ENCODE results near the gene ENTPD1.

Gene ENTPD1

GRCh38 chr10:95880704-95881103, 124.7 kb downstream of the ENTPD1 start:
- Histone ChIP-seq H3K18ac (ENCODE audit: low read length) (no peak overlapping the region), H3K14ac (ENCODE audit: low read length) (no peak overlapping the region), H3K4ac (ENCODE audit: low read length) (no peak overlapping the region), H2BK5ac (ENCODE audit: low read length) (no peak overlapping the region), H2AK5ac (ENCODE audit: low read depth, low read length) (no peak overlapping the region), H4K8ac (ENCODE audit: low read depth, low read length) (no peak overlapping the region), H3K27me3 (ENCODE audit: control insufficient read depth in 3 of 3, insufficient read depth in 3 of 3, low read depth in 1 of 3, low read length in 3 of 3) (no peaks in the 10 kb centered on the region), H3K4me3 (ENCODE audit: low read length in 2 of 2) (no peak overlapping the region), H3K23ac (ENCODE audit: low read depth, low read length, poor library complexity) (no peak overlapping the region), H2BK15ac (ENCODE audit: low read length) (no peak overlapping the region), H3K27ac (replicated peaks; ENCODE audit: low read length) (no peak overlapping the region), H3K4me1 (ENCODE audit: control insufficient read depth in 2 of 2, insufficient read depth in 1 of 2, low read depth in 1 of 2, low read length in 2 of 2) (no peaks in the 10 kb centered on the region), H3K79me1 (ENCODE audit: low read depth, low read length) (no peaks in the 10 kb centered on the region), H2BK120ac (ENCODE audit: low read depth, low read length) (no peak overlapping the region), H4K91ac (ENCODE audit: low read depth, low read length, poor library complexity) (no peak overlapping the region), H2BK12ac (ENCODE audit: low read length) (no peak overlapping the region), H3K36me3 (replicated peaks in 1 of 2; ENCODE audit: control insufficient read depth in 2 of 2, insufficient read depth in 2 of 2, low read length in 2 of 2) (peaks cover 0 to 16% of the 10 kb centered on the region in 2 donors), H3K4me2 (ENCODE audit: insufficient read depth, low read length, poor library complexity, severe bottlenecking) (no peak overlapping the region), H3K9me3 (replicated peaks in 1 of 2; ENCODE audit: control insufficient read depth in 2 of 2, insufficient read depth in 1 of 2, low read depth in 1 of 2, low read length in 2 of 2) (peaks cover 0 to 1% of the 10 kb centered on the region in 2 donors), H3K9ac (ENCODE audit: low read depth, low read length, poor library complexity) (no peak overlapping the region), H2AFZ (ENCODE audit: low read length) (no peak overlapping the region)
- WGBS, 2 donors (ENCODE audit: extremely low coverage in 2 of 2, insufficient read length in 2 of 2, insufficient replicate concordance in 1 of 2) = no CpG with 5 or more reads among the region's 2 CpGs
- no peak for DNase-seq (ENCODE audit: low spot score)

DNA sequence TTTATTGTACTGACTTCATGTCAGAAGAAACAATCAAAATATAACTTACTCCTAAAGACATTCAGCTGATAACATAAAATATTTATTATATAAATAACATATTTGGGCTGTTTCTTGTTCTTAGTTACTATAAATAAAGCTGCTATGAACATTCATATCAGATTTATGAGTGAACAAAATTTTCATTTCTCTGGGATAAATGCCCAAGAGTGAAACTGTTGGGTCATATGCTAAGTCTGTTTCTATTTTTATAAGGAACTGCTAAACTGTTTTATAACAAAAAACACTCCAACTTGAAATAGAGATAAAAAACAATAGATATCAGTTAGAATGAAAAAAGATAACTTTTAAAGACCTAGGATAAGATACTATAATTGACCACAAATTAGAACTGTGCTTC, 125.4 kb downstream of the ENTPD1 start:
- H4K8ac ChIP-seq (ENCODE audit: low read depth, low read length) = no peak overlapping the region
- no peak overlapping the region for H3K4ac ChIP-seq (ENCODE audit: low read length)
- no peak overlapping the region for H3K9ac ChIP-seq (ENCODE audit: low read depth, low read length, poor library complexity)
- no peak overlapping the region for H2BK120ac ChIP-seq (ENCODE audit: low read depth, low read length)
- no peak overlapping the region for H2BK12ac ChIP-seq (ENCODE audit: low read length)
- H3K9me3 ChIP-seq (replicated peaks in 1 of 2; ENCODE audit: control insufficient read depth in 2 of 2, insufficient read depth in 1 of 2, low read depth in 1 of 2, low read length in 2 of 2) = peaks cover 0 to 1% of the 10 kb centered on the region in 2 donors
- no peak overlapping the region for H4K91ac ChIP-seq (ENCODE audit: low read depth, low read length, poor library complexity)
- H2AFZ ChIP-seq (ENCODE audit: low read length) = no peak overlapping the region
- H3K4me3 ChIP-seq (ENCODE audit: low read length in 2 of 2) = no peak overlapping the region
- H3K27ac ChIP-seq (replicated peaks; ENCODE audit: low read length) = no peak overlapping the region
- H3K18ac ChIP-seq (ENCODE audit: low read length) = no peak overlapping the region
- no peaks in the 10 kb centered on the region for H3K4me1 ChIP-seq (ENCODE audit: control insufficient read depth in 2 of 2, insufficient read depth in 1 of 2, low read depth in 1 of 2, low read length in 2 of 2)
- no peak overlapping the region for H2BK15ac ChIP-seq (ENCODE audit: low read length)
- H2BK5ac ChIP-seq (ENCODE audit: low read length) = no peak overlapping the region
- H3K23ac ChIP-seq (ENCODE audit: low read depth, low read length, poor library complexity) = no peak overlapping the region
- H2AK5ac ChIP-seq (ENCODE audit: low read depth, low read length) = no peak overlapping the region
- no peak overlapping the region for H3K4me2 ChIP-seq (ENCODE audit: insufficient read depth, low read length, poor library complexity, severe bottlenecking)
- H3K27me3 ChIP-seq (ENCODE audit: control insufficient read depth in 3 of 3, insufficient read depth in 3 of 3, low read depth in 1 of 3, low read length in 3 of 3) = no peaks in the 10 kb centered on the region
- no peak overlapping the region for H3K14ac ChIP-seq (ENCODE audit: low read length)
- DNase-seq (ENCODE audit: low spot score) = no peak
- peaks cover 0 to 10% of the 10 kb centered on the region in 2 donors for H3K36me3 ChIP-seq (replicated peaks in 1 of 2; ENCODE audit: control insufficient read depth in 2 of 2, insufficient read depth in 2 of 2, low read length in 2 of 2)
- no peaks in the 10 kb centered on the region for H3K79me1 ChIP-seq (ENCODE audit: low read depth, low read length)

DNA sequence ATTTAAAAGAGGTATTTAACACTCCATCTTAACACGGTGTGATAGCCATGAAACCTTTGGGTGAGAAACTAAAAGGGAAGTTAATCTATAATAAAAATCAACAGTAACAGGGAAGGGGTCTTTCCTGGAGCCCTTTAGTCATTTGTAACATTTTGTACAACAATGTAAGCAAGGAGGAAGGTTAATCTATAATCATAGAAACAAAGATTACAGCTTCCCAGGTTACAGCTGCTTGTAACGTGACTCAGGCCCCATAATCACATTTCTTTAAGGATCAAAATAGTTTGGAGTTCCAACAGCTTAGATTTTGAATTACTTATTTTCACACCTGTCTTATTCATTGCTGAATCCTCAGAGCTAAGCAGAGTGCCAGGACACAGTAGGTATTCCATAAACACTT, 133.9 kb downstream of the ENTPD1 start:
- Histone ChIP-seq H3K23ac (ENCODE audit: low read depth, low read length, poor library complexity) (no peak overlapping the region), H4K8ac (ENCODE audit: low read depth, low read length) (no peak overlapping the region), H3K27ac (replicated peaks; ENCODE audit: low read length) (no peak overlapping the region), H3K4ac (ENCODE audit: low read length) (no peak overlapping the region), H3K27me3 (ENCODE audit: control insufficient read depth in 3 of 3, insufficient read depth in 3 of 3, low read depth in 1 of 3, low read length in 3 of 3) (no peaks in the 10 kb centered on the region), H3K9ac (ENCODE audit: low read depth, low read length, poor library complexity) (no peak overlapping the region), H2BK12ac (ENCODE audit: low read length) (no peak overlapping the region), H2BK5ac (ENCODE audit: low read length) (no peak overlapping the region), H2AFZ (ENCODE audit: low read length) (no peak overlapping the region), H4K91ac (ENCODE audit: low read depth, low read length, poor library complexity) (no peak overlapping the region), H2BK120ac (ENCODE audit: low read depth, low read length) (no peak overlapping the region), H3K4me1 (ENCODE audit: control insufficient read depth in 2 of 2, insufficient read depth in 1 of 2, low read depth in 1 of 2, low read length in 2 of 2) (no peaks in the 10 kb centered on the region), H3K18ac (ENCODE audit: low read length) (no peak overlapping the region), H3K14ac (ENCODE audit: low read length) (no peak overlapping the region), H2AK5ac (ENCODE audit: low read depth, low read length) (no peak overlapping the region), H2BK15ac (ENCODE audit: low read length) (no peak overlapping the region), H3K9me3 (replicated peaks in 1 of 2; ENCODE audit: control insufficient read depth in 2 of 2, insufficient read depth in 1 of 2, low read depth in 1 of 2, low read length in 2 of 2) (no peaks in the 10 kb centered on the region), H3K36me3 (replicated peaks in 1 of 2; ENCODE audit: control insufficient read depth in 2 of 2, insufficient read depth in 2 of 2, low read length in 2 of 2) (peaks cover 2 to 8% of the 10 kb centered on the region in 2 donors), H3K4me3 (ENCODE audit: low read length in 2 of 2) (no peak overlapping the region), H3K79me1 (ENCODE audit: low read depth, low read length) (no peaks in the 10 kb centered on the region), H3K4me2 (ENCODE audit: insufficient read depth, low read length, poor library complexity, severe bottlenecking) (no peak overlapping the region)
- no CpG with 5 or more reads among the region's 2 CpGs for WGBS, 2 donors (ENCODE audit: extremely low coverage in 2 of 2, insufficient read length in 2 of 2, insufficient replicate concordance in 1 of 2)
- DNase-seq (ENCODE audit: low spot score) = no peak

- no peak overlapping the region for H3K27ac ChIP-seq (replicated peaks; ENCODE audit: low read length)
- peaks cover 0 to 51% of the 10 kb centered on the region in 2 donors for H3K36me3 ChIP-seq (replicated peaks in 1 of 2; ENCODE audit: control insufficient read depth in 2 of 2, insufficient read depth in 2 of 2, low read length in 2 of 2)
These were observed 140.3 kb downstream of the ENTPD1 start for GRCh38 chr10:95896071-95896850.

More at GRCh38 chr10:95896071-95896850, 140.3 kb downstream of the ENTPD1 start:
- H3K9me3 ChIP-seq (replicated peaks in 1 of 2; ENCODE audit: control insufficient read depth in 2 of 2, insufficient read depth in 1 of 2, low read depth in 1 of 2, low read length in 2 of 2) = no peaks in the 10 kb centered on the region
- no peaks in the 10 kb centered on the region for H3K27me3 ChIP-seq (ENCODE audit: control insufficient read depth in 3 of 3, insufficient read depth in 3 of 3, low read depth in 1 of 3, low read length in 3 of 3)
- no CpG with 5 or more reads among the region's 4 CpGs for WGBS, 2 donors (ENCODE audit: extremely low coverage in 2 of 2, insufficient read length in 2 of 2, insufficient replicate concordance in 1 of 2)
- DNase-seq (ENCODE audit: low spot score) = no peak
- H3K4ac ChIP-seq (ENCODE audit: low read length) = no peak overlapping the region
- H3K4me1 ChIP-seq (ENCODE audit: control insufficient read depth in 2 of 2, insufficient read depth in 1 of 2, low read depth in 1 of 2, low read length in 2 of 2) = no peaks in the 10 kb centered on the region
- no peak overlapping the region for H3K4me2 ChIP-seq (ENCODE audit: insufficient read depth, low read length, poor library complexity, severe bottlenecking)
- H4K8ac ChIP-seq (ENCODE audit: low read depth, low read length) = no peak overlapping the region
- H3K9ac ChIP-seq (ENCODE audit: low read depth, low read length, poor library complexity) = no peak overlapping the region
- no peak overlapping the region for H2BK15ac ChIP-seq (ENCODE audit: low read length)
- H2BK12ac ChIP-seq (ENCODE audit: low read length) = no peak overlapping the region
- no peak overlapping the region for H2BK5ac ChIP-seq (ENCODE audit: low read length)
- no peak overlapping the region for H3K23ac ChIP-seq (ENCODE audit: low read depth, low read length, poor library complexity)
- no peak overlapping the region for H2AFZ ChIP-seq (ENCODE audit: low read length)
- no peak overlapping the region for H3K18ac ChIP-seq (ENCODE audit: low read length)
- H2BK120ac ChIP-seq (ENCODE audit: low read depth, low read length) = no peak overlapping the region
- H3K14ac ChIP-seq (ENCODE audit: low read length) = no peak overlapping the region
- H2AK5ac ChIP-seq (ENCODE audit: low read depth, low read length) = no peak overlapping the region
- H3K79me1 ChIP-seq (ENCODE audit: low read depth, low read length) = no peaks in the 10 kb centered on the region
- no peak overlapping the region for H3K4me3 ChIP-seq (ENCODE audit: low read length in 2 of 2)
- no peak overlapping the region for H4K91ac ChIP-seq (ENCODE audit: low read depth, low read length, poor library complexity)
